Upper lobe of right lung (tissue), 1 donor: ENCODE results near the gene PRPF31. TPM values are rescaled to one million over a fixed set of nuclear protein-coding genes. Genes with fewer than 3 reads are reported as not detected.

Experiments used
- ATAC-seq: fragments of 200-7000 bp; cut with Tn5 transposase; one replicate; pipeline ENCODE4 v1.9.1; 2020; ENCODE audit warnings: mild to moderate bottlenecking, moderate library complexity
- DNase-seq: peaks from one replicate; pipeline ENCODE4 v3.0.0-alpha.2; 2020
- H3K27ac ChIP-seq: fragments of 200-600 bp; one replicate; pipeline ENCODE4 v1.8.0; 2022
- H3K27me3 ChIP-seq: fragments of 200-600 bp; one replicate; pipeline ENCODE4 v1.8.0; 2022; ENCODE audit warnings: mild to moderate bottlenecking
- H3K36me3 ChIP-seq: fragments of 200-600 bp; one replicate; pipeline ENCODE4 v1.8.0; 2022
- H3K4me1 ChIP-seq: fragments of 200-600 bp; one replicate; pipeline ENCODE4 v1.8.0; 2022
- H3K4me3 ChIP-seq: fragments of 200-600 bp; one replicate; pipeline ENCODE4 v1.8.0; 2022; ENCODE audit warnings: mild to moderate bottlenecking
- H3K9me3 ChIP-seq: fragments of 200-600 bp; one replicate; pipeline ENCODE4 v1.8.0; 2022
- intact Hi-C: fragments of 100-400 bp; cut with DNase I; formaldehyde crosslinking; loops from one replicate; pipeline ENCODE4 v1.11.0; 2022
- total RNA-seq: library from RNA; stranded (reverse); fragmentation: NEBNext Ultra II Directional; extraction: Animal tissue kit (Norgen Biotek cat#: 25700); gene quantifications from one replicate; pipeline ENCODE4 v1.2.1, GENCODE V29; 2021
- TF ChIP-seq, protein P1 (sequence below): fragments of 200-600 bp; IDR thresholded peaks from one replicate; pipeline ENCODE4 v1.8.0; 2022; ENCODE audit warnings: antibody characterized with exemption
- donor health status: DM: no; HTN: yes; CAD: no; lungs with severe emphysema.

The PRPF31 gene
- total RNA-seq, 1 donor from 2014 or later, result 44.9 TPM

DNA sequence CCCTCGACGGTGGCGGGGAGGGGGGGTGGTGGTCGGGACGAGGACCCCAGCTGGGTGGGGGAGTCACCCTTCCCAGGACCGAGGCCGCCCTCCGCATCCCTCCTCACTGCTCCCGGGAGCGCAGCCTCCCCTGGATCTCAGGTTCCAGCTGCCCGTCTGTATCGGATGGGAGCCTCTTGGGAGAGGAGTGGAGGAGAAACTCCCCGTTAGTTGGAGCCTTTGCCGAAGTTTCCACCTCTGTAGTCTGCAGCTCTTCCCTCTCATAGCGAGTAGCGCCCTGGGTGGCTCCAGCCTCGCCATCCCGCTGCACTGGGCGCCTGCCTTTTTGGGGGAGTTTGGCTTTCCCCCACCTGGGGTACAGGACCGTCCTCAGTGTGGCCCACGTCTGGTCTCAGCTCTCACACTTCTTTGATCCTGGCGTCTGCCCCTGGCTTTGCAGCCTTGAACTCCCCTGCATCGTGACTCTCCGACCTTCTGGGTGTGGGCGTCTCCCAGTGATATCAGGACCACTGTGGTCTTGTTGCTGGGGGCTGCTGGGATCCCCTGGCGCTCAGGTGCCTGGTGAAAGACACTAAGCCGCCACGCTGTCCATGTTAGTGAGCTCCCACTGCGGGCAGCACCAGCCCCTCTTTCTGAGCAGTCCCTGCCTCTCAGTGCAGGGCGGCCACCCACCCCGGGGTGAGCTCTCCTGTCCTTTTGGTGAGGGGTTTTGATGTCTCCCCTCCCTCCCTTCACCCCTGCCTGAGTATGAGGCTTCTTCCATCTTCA, 23.1 kb downstream of the PRPF31 start:
- DNase-seq (no peak), ATAC-seq (no peak)
- Histone ChIP-seq H3K4me1 (peaks cover 37% of the 10 kb centered on the region), H3K27ac (peak overlapping the region; percentile 98), H3K27me3 (no peaks in the 10 kb centered on the region), H3K36me3 (peaks cover 21% of the 10 kb centered on the region), H3K4me3 (peak overlapping the region; percentile 96), H3K9me3 (no peaks in the 10 kb centered on the region)
- intact Hi-C loops, result no loop called here
- TF ChIP-seq, protein P1, sequence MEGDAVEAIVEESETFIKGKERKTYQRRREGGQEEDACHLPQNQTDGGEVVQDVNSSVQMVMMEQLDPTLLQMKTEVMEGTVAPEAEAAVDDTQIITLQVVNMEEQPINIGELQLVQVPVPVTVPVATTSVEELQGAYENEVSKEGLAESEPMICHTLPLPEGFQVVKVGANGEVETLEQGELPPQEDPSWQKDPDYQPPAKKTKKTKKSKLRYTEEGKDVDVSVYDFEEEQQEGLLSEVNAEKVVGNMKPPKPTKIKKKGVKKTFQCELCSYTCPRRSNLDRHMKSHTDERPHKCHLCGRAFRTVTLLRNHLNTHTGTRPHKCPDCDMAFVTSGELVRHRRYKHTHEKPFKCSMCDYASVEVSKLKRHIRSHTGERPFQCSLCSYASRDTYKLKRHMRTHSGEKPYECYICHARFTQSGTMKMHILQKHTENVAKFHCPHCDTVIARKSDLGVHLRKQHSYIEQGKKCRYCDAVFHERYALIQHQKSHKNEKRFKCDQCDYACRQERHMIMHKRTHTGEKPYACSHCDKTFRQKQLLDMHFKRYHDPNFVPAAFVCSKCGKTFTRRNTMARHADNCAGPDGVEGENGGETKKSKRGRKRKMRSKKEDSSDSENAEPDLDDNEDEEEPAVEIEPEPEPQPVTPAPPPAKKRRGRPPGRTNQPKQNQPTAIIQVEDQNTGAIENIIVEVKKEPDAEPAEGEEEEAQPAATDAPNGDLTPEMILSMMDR, result no peak

DNA sequence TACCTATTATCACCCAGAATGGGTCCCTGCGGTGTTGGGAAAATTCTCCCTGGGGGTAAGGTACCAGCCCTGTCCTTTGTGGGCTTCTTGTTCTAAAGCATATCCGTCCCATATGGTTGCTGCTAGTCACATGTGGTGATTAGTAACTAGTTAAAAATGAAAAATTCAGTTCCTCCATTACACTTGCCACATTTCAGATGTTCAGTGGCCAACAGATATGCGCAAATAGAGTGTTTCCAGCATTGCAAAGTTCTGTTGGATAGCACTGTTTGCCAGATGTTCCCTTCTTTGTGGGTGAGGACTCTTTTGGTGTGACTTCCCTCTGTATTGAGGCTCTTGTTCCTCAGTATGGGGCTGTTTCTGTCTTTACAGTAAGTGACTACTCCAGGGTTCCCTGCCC, 25.8 kb downstream of the PRPF31 start:
- Histone ChIP-seq H3K27me3 (no peaks in the 10 kb centered on the region), H3K4me1 (peaks cover 31% of the 10 kb centered on the region), H3K36me3 (peaks cover 48% of the 10 kb centered on the region), H3K27ac (no peak overlapping the region), H3K9me3 (no peaks in the 10 kb centered on the region), H3K4me3 (no peak overlapping the region)
- TF ChIP-seq, protein P1, result no peak
- ATAC-seq, result no peak
- intact Hi-C loops, result no loop called here
- DNase-seq, result no peak

DNA sequence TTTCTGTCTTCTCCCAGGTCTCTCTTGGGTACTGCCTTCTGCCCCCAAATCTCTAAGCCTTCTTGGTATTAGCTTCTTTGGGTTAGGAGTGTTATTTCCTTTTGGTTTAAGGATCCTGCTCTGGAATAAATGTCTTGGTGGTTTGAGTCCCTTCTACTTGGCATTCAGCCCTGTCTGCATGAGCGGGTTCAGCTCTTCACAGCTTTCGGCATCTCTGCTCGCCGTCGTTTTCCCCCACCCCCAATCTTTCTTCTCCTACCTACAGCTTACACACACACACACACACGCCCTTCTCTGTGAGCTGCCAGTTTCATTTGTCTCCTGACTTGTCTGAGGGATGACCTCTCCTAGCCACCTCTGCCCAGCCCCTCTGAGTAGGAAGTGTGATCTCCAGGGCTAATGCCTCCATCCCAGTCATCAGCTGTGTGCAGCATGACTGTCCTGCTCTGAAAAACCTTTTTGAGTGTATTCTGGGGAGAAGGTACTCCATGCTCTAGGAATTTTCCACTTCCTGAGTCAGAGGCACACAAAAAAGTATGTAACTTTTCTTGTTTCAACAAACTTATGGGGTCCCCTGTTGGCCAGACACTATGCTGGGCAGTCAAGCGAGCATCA, 26.7 kb downstream of the PRPF31 start:
- no peak for DNase-seq
- Histone ChIP-seq H3K4me1 (peaks cover 29% of the 10 kb centered on the region), H3K9me3 (no peaks in the 10 kb centered on the region), H3K4me3 (no peak overlapping the region), H3K27me3 (no peaks in the 10 kb centered on the region), H3K27ac (no peak overlapping the region), H3K36me3 (peaks cover 57% of the 10 kb centered on the region)
- no peak for ATAC-seq
- TF ChIP-seq, protein P1, result no peak
- intact Hi-C loops, result no loop called here

DNA sequence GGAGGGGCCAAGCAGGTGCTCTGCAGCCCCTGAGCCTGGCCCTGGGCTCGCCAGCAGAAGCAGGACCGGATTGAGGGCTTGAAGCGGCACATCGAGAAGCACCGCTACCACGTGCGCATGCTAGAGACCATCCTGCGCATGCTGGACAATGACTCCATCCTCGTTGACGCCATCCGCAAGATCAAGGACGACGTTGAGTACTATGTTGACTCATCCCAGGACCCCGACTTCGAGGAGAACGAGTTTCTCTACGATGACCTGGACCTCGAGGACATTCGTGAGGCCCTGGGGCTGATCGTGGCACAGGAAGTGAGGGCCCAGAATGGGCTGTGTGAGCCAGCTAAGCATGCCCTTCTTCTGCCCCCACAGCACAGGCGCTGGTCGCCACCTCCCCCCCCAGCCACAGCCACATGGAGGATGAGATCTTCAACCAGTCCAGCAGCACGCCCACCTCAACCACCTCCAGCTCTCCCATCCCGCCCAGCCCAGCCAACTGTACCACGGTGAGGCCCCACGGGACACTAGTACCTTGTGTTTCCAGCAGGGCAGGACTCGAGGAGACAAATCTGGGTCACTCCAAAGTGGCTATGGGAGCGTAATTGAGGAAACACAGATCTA, 30.1 kb downstream of the PRPF31 start:
- H3K9me3 ChIP-seq, result no peaks in the 10 kb centered on the region
- no peak overlapping the region for H3K27ac ChIP-seq
- DNase-seq (no peak), ATAC-seq (no peak)
- H3K4me3 ChIP-seq, result no peak overlapping the region
- peaks cover 82% of the 10 kb centered on the region for H3K36me3 ChIP-seq
- peaks cover 10% of the 10 kb centered on the region for H3K4me1 ChIP-seq
- H3K27me3 ChIP-seq, result no peaks in the 10 kb centered on the region
- intact Hi-C loops, result no loop called here
- TF ChIP-seq, protein P1, result no peak

DNA sequence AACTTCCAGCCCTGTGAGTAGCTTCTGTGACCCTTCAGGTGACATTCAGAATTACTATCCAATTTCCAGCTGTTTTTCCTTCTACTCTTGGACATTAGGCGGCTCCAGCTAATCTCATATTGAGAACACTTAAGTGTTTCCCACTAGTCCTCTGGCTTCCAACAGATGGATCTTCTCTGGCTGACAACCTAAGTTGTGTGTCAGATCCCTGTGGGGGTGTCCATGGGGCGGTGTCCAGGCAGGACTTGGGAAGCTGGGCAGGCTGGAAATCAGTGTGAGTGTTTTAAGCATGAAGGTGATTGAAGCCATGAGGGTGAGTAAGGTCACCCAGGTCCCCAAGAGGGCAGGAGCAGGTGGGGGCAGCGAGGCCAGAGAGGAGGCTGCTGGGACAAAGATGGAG, 32.1 kb downstream of the PRPF31 start:
- no peak for ATAC-seq
- Histone ChIP-seq H3K27ac (no peak overlapping the region), H3K9me3 (no peaks in the 10 kb centered on the region), H3K27me3 (no peaks in the 10 kb centered on the region), H3K4me3 (no peak overlapping the region), H3K4me1 (no peaks in the 10 kb centered on the region), H3K36me3 (peaks cover 95% of the 10 kb centered on the region)
- DNase-seq, result no peak
- intact Hi-C loops, result no loop called here
- TF ChIP-seq, protein P1, result no peak
